HepG2 (cell line): ENCODE results near the gene AP1AR. TPM values are rescaled to one million over a fixed set of nuclear protein-coding genes. Genes with fewer than 3 reads are reported as not detected.

Experiments used
- ATAC-seq: fragments of 200-7000 bp; cut with Tn5 transposase; 3 replicates; pipeline ENCODE4 v1.9.1; 2020; ENCODE audit warnings: mild to moderate bottlenecking, moderate library complexity
- BruUV-seq: library from RNA; stranded (reverse); fragments of 400-500 nt; replicated peaks from 2 replicates; lab custom pipeline; 2021; lab: Mats Ljungman, UMichigan
- CTCF ChIA-PET: fragments of 300-600 bp; formaldehyde crosslinking; extraction: SDS; loops from one replicate; lab custom pipeline; 2021; ENCODE audit warnings: low total read pairs, inconsistent platforms, low intra/inter-chr PET ratio; lab: Yijun Ruan, JAX
- POLR2A ChIA-PET: fragments of 350-600 bp; sonication (Branson Sonifier 250); formaldehyde crosslinking; loops from one replicate; lab custom pipeline; 2020; ENCODE audit warnings: antibody characterized with exemption, inconsistent platforms; lab: Yijun Ruan, JAX
- DNase-seq: peaks from one replicate; pipeline ENCODE4 v3.0.0-alpha.2; 2015; ENCODE audit warnings: low spot score
- FAIRE-seq: peaks from 3 replicates; lab custom pipeline; 2011; peaks lifted over from hg19 to GRCh38; lab: Jason Lieb, UNC
- H2AFZ ChIP-seq: one replicate; pipeline ENCODE4 v1.6.1; 2011; ENCODE audit warnings: low read length, inconsistent platforms
- H3K27ac ChIP-seq: fragments of 300-600 bp; 3 replicates; pipeline ENCODE4 v1.8.0; 2011; ENCODE audit warnings: mixed run types, mild to moderate bottlenecking, mixed read lengths, low read length, inconsistent platforms; ENCODE audit not compliant: insufficient read depth; ENCODE audit errors: extremely low read length
- H3K27me3 ChIP-seq, 2 experiments: fragments of 200-600 bp in 1 of 2; 2 replicates in 1 of 2; 3 replicates in 1 of 2; pipeline versions ENCODE4 v1.6.0 to v1.8.0; 2011; ENCODE audit warnings: low read length in 2 of 2, mild to moderate bottlenecking in 2 of 2, moderate library complexity in 2 of 2, inconsistent platforms in 1 of 2; ENCODE audit not compliant: insufficient read depth in 2 of 2, control insufficient read depth in 1 of 2
- H3K36me3 ChIP-seq, 2 experiments: fragments of 200-600 bp in 1 of 2; replicated peaks in 1 of 2; 2 replicates in 1 of 2; 3 replicates in 1 of 2; pipeline versions ENCODE4 v1.5.1 to v1.8.0; 2011; ENCODE audit warnings: low read length in 2 of 2, inconsistent platforms in 1 of 2; ENCODE audit not compliant: insufficient read depth in 2 of 2, control insufficient read depth in 1 of 2
- H3K4me1 ChIP-seq: 2 replicates; pipeline ENCODE4 v1.5.1; 2012; ENCODE audit warnings: low read length, inconsistent platforms; ENCODE audit not compliant: insufficient read depth
- H3K4me2 ChIP-seq: 2 replicates; pipeline ENCODE4 v1.6.0; 2011; ENCODE audit warnings: low read depth, low read length, inconsistent platforms
- H3K4me3 ChIP-seq, 3 experiments: fragments of 200-600 bp in 1 of 3; sonication (generic), shearing (Covaris generic) in 1 of 3; replicated peaks in 1 of 3; 2 replicates each; pipeline ENCODE4 v1.5.1; 2011 to 2016; ENCODE audit warnings: low read length in 3 of 3, inconsistent platforms in 2 of 3, low read depth in 2 of 3, mild to moderate bottlenecking in 2 of 3, control low read depth in 1 of 3, mixed read lengths in 1 of 3; ENCODE audit not compliant: insufficient read depth in 1 of 3
- H3K79me2 ChIP-seq: one replicate; pipeline ENCODE4 v1.6.1; 2011; ENCODE audit warnings: low read length, inconsistent platforms; ENCODE audit not compliant: insufficient read depth
- H3K9ac ChIP-seq: 2 replicates; pipeline ENCODE4 v1.6.0; 2011; ENCODE audit warnings: mild to moderate bottlenecking, low read depth, low read length, inconsistent platforms; ENCODE audit not compliant: insufficient read depth
- H3K9me3 ChIP-seq: 2 replicates; pipeline ENCODE4 v1.5.1; 2012; ENCODE audit warnings: mild to moderate bottlenecking, low read length
- H4K20me1 ChIP-seq: 2 replicates; pipeline ENCODE4 v1.6.0; 2011; ENCODE audit warnings: inconsistent platforms, mild to moderate bottlenecking, low read length, moderate library complexity; ENCODE audit not compliant: insufficient read depth
- ARID5B ChIP-seq: IDR thresholded peaks from 2 replicates; pipeline ENCODE4 v1.4.0; 2020; ENCODE audit warnings: mild to moderate bottlenecking, missing genetic modification reagents
- BORCS8-MEF2B ChIP-seq: sonication (generic); formaldehyde crosslinking; IDR thresholded peaks from 2 replicates; pipeline ENCODE4 v1.8.0; 2022; ENCODE audit warnings: mild to moderate bottlenecking, missing genetic modification reagents
- CBFB ChIP-seq: sonication (generic); formaldehyde crosslinking; IDR thresholded peaks from 2 replicates; pipeline ENCODE4 v1.4.0; 2020; ENCODE audit warnings: missing genetic modification reagents
- CENPT ChIP-seq: sonication (generic); formaldehyde crosslinking; IDR thresholded peaks from 2 replicates; pipeline ENCODE4 v1.8.0; 2022; ENCODE audit warnings: low read depth, mild to moderate bottlenecking, moderate library complexity, missing genetic modification reagents
- HCFC1 ChIP-seq: fragments of 150-350 bp; IDR thresholded peaks from 2 replicates; pipeline ENCODE4 v1.6.1; 2014; ENCODE audit warnings: low read depth, low read length
- MAFF ChIP-seq: IDR thresholded peaks from 2 replicates; pipeline ENCODE4 v1.6.1; 2011; ENCODE audit warnings: low read depth, low read length, improper control_type of control experiment
- MAFK ChIP-seq, 2 experiments: IDR thresholded peaks in 1 of 2; conservative IDR thresholded peaks in 1 of 2; 2 replicates each; pipeline ENCODE4 v1.6.1; 2011; ENCODE audit warnings: improper control_type of control experiment in 2 of 2, low read length in 2 of 2
- ONECUT2 ChIP-seq: sonication (generic); formaldehyde crosslinking; IDR thresholded peaks from 2 replicates; pipeline ENCODE4 v1.4.0; 2020; ENCODE audit warnings: missing genetic modification reagents
- PAXIP1 ChIP-seq: sonication (generic); formaldehyde crosslinking; conservative IDR thresholded peaks from 2 replicates; pipeline ENCODE4 v1.4.0; 2020; ENCODE audit warnings: mild to moderate bottlenecking, missing genetic modification reagents, moderate library complexity
- PBX2 ChIP-seq: IDR thresholded peaks from 2 replicates; pipeline ENCODE4 v1.6.1; 2016; ENCODE audit warnings: control low read depth
- RARA ChIP-seq: IDR thresholded peaks from 2 replicates; pipeline ENCODE4 v1.6.1; 2016; ENCODE audit warnings: missing genetic modification reagents, missing compliant biosample characterization
- RORA ChIP-seq: sonication (generic); formaldehyde crosslinking; IDR thresholded peaks from 2 replicates; pipeline ENCODE4 v1.5.0; 2020; ENCODE audit warnings: mild to moderate bottlenecking, missing genetic modification reagents, moderate library complexity
- RXRA ChIP-seq: sonication (generic); formaldehyde crosslinking; IDR thresholded peaks from 2 replicates; pipeline ENCODE4 v1.5.1; 2020; ENCODE audit warnings: missing genetic modification reagents
- ZNF766 ChIP-seq: sonication (generic); formaldehyde crosslinking; IDR thresholded peaks from 2 replicates; pipeline ENCODE4 v1.5.0; 2020; ENCODE audit warnings: missing genetic modification reagents, borderline replicate concordance
- WGBS: methylation state at CpG from one replicate; pipeline ENCODE4 v1.1.6; 2017; ENCODE audit warnings: low lambda C conversion rate; 5-methylcytosine and 5-hydroxymethylcytosine counted together
- in situ Hi-C: cut with HindIII; loops from 2 replicates; pipeline ENCODE4 v1.10.0; 2017; ENCODE audit warnings: low pct_unique_long_range_greater_than_20kb; ENCODE audit not compliant: extremely low pct_ligation_motif_present
- intact Hi-C: fragments of 100-400 bp; cut with micrococcal nuclease; formaldehyde crosslinking; loops from one replicate; pipeline ENCODE4 v1.10.0; 2022; ENCODE audit not compliant: unreplicated experiment
- polyA plus RNA-seq, 8 experiments: library from polyadenylated mRNA; depleted of rRNA in 3 of 8; stranded (reverse) in 7 of 8; unstranded in 1 of 8; fragments of >200 nt; fragmentation: Illumina TruSeq in 4 of 8; extraction: Trizol in 4 of 8; gene quantifications; 2 replicates each; pipeline versions ENCODE4 v1.2.1 to v1.2.3, GENCODE V29; 2011 to 2016; ENCODE audit warnings: low read depth in 4 of 8, missing spikeins in 1 of 8, mixed read lengths in 1 of 8; ENCODE audit not compliant: insufficient read depth in 1 of 8
- total RNA-seq, 5 experiments: library from RNA; depleted of rRNA; stranded (reverse); fragments of >200 nt; fragmentation: Illumina TruSeq; extraction: Trizol; gene quantifications; 2 replicates each; pipeline ENCODE4 v1.2.3, GENCODE V29; 2016; ENCODE audit warnings: low read depth in 1 of 5

Gene AP1AR
- total and polyA plus RNA-seq, 2 of the 13 experiments (the other 11 are each of a cell fraction or from before 2014, with no cell fraction given) = 24.9 to 39.9 TPM

- TF ChIP-seq PBX2 (CRISPR knock-in tag) (no peak), RORA (CRISPR knock-in tag) (no peak), ZNF766 (CRISPR knock-in tag) (no peak)
Measured at GRCh38 chr4:112253382-112254000, 21.9 kb downstream of the AP1AR start (continued).

GRCh38 chr4:112257098-112257497 is 25.5 kb downstream of the AP1AR start:
- DNase-seq (peak; percentile 52), FAIRE-seq (peak; percentile 40), ATAC-seq (peak; percentile 83)
- Histone ChIP-seq H3K4me2 (no peak overlapping the region), H3K27ac (peak overlapping the region; percentile 33), H3K79me2 (no peaks in the 10 kb centered on the region), H2AFZ (no peak overlapping the region), H3K4me1 (peaks cover 13% of the 10 kb centered on the region), H3K9me3 (no peaks in the 10 kb centered on the region), H4K20me1 (no peaks in the 10 kb centered on the region), H3K36me3 (peaks cover 4 to 43% of the 10 kb centered on the region in 2 experiments), H3K27me3 (no peaks in the 10 kb centered on the region; a peak in 1 of 5 replicates), H3K9ac (no peak overlapping the region), H3K4me3 (no peak overlapping the region)
- in situ Hi-C loops = no loop called here
- intact Hi-C loops = no loop called here
- BruUV-seq = no TSS peak
- CTCF ChIA-PET = no interaction called here
- WGBS = 89% methylated on average over 2 of the region's 2 CpGs
- POLR2A ChIA-PET = interaction anchor here (1.0 to 1.5 kb wide), 2 partner anchors 21 to 25 kb away, joined by 3 to 8 read pairs; partner anchors contain the start of gene AP1AR
- TF ChIP-seq MAFF (peak; percentile 12; the same call in 1 of the 2 replicates), ONECUT2 (peak; percentile 81), PAXIP1 (CRISPR knock-in tag) (0 out of 2 replicates have a peak, but pooled peaks have one; percentile 26), CENPT (no peak), RXRA (CRISPR knock-in tag) (no peak), RARA (CRISPR knock-in tag) (no peak), HCFC1 (no peak), BORCS8-MEF2B (CRISPR knock-in tag) (no peak), MAFK (conservative IDR thresholded peaks at IDR 0.05 in 1 of 2, IDR thresholded peaks at IDR 0.05 in 1 of 2; ENCODE audit: low read length in 2 of 2) (peak in 1 of 2 experiments; percentile 26; a peak in 1 of 4 replicates), CBFB (CRISPR knock-in tag) (peak; percentile 70; the same call in 1 of the 2 replicates), ARID5B (CRISPR knock-in tag) (peak; percentile 29; the same call in 1 of the 2 replicates)
